ENCODE data around the gene BRSK1. TPM values are rescaled to one million over a fixed set of nuclear protein-coding genes. Genes with fewer than 3 reads are reported as not detected.
A peak's percentile ranks its signal among the peaks of the same experiment; 100 is the strongest.

BRSK1 gene
- total RNA-seq, 4 donors from 2014 or later, result 0.73 to 1.1 TPM; not detected in 2

DNA sequence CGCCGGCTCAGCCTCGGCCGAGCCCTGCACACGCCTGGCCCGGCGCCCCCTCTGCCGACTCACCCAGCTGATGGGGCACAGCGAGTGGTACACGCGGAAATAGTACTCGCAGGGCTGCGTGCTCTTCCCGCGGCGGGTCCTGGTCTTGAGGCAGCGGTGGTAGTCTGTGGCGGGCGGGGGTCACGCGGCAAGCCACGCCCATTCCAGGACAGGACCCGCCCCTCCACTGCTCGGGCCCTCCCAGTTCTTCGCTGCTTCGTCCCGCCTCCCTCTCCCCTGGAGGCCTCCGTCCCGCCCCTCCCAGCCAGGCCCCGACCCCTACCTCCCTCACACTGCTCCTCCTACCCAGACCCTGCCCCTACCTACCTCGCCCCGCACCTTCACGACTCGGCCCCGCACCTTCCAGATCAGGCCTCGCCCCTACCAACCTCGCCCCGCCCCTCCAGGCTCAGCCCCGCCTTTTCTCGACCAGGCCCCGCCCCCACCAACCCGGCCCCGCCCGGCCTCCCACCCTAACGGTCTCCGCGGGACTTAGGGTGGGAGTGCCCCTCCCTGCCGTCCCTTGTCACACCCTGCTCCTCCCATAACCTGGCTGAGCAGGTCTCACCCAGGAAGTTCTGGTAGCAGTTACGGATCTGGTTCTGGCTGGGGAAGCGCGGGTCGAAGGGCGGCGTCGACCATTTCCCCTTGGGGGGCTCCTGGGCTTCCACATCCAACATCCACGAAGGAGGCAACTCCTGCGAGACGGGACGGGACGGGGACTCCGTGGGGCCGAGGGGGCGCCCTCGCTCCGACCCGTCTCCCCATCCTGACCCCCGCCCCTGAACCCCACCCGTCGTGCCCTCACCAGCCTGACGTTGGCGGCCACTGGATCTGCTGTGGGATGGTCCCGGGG, 70.3 kb downstream of the BRSK1 start:
- WGBS, 2 donors, result 1 to 2% methylated on average over 18 to 28 of the region's 72 CpGs
- TF ChIP-seq POLR2A (IDR thresholded peaks at IDR 0.05), result no peak
- TF ChIP-seq, protein P1, sequence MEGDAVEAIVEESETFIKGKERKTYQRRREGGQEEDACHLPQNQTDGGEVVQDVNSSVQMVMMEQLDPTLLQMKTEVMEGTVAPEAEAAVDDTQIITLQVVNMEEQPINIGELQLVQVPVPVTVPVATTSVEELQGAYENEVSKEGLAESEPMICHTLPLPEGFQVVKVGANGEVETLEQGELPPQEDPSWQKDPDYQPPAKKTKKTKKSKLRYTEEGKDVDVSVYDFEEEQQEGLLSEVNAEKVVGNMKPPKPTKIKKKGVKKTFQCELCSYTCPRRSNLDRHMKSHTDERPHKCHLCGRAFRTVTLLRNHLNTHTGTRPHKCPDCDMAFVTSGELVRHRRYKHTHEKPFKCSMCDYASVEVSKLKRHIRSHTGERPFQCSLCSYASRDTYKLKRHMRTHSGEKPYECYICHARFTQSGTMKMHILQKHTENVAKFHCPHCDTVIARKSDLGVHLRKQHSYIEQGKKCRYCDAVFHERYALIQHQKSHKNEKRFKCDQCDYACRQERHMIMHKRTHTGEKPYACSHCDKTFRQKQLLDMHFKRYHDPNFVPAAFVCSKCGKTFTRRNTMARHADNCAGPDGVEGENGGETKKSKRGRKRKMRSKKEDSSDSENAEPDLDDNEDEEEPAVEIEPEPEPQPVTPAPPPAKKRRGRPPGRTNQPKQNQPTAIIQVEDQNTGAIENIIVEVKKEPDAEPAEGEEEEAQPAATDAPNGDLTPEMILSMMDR (IDR thresholded peaks at IDR 0.05), result no peak
- Histone ChIP-seq H3K27me3 (peaks cover 10 to 89% (median 20%) of the 10 kb centered on the region in 4 donors), H3K9me3 (no peaks in the 10 kb centered on the region), H3K4me3 (peak overlapping the region; percentile 18 to 67 (median 46)), H3K36me3 (no peaks in the 10 kb centered on the region), H3K27ac (peak overlapping the region in 1 of 4 donors; percentile 42), H3K4me1 (peaks cover 16 to 39% (median 22%) of the 10 kb centered on the region in 3 donors)
- no peak for DNase-seq
- intact Hi-C loops (cut with DNase I), result no loop called here

DNA sequence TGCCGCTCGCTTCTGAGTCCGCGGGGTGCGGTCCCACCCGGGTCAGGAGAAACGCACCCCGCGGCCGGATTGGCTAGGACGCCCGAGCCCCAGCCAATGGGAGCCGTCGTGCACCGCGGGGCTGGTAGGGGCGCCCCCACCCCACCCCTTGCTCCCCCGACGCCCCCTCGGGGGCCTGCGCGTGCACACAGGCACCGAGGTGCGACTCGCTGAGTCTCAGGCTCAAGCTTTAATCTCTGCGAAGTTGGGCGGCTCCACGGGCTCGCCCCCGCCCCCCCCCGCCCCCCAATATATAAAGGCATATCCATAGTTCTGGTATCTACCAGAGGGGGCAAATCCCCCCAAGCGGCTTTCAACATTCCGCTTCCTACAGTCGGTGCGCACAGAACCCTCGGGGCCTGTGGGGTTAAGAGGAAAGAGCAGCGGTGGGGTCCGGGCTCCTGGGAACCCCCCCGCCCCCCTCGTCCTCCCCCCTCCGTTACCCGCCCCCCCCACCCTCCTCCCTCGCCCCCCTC, 71.0 kb downstream of the BRSK1 start, which contains the start of gene COX6B2:
Gene COX6B2, minus strand, starts transcription at position 22 of the 515 bp plus-strand sequence. CDS start 198 bp downstream, outside the sequence.
- WGBS, 2 donors, result no CpG with 5 or more reads among the region's 43 CpGs
- TF ChIP-seq POLR2A (IDR thresholded peaks at IDR 0.05), result no peak
- TF ChIP-seq, protein P1 (IDR thresholded peaks at IDR 0.05), result no peak
- Histone ChIP-seq H3K9me3 (no peaks in the 10 kb centered on the region), H3K4me3 (peak within 1 kb of the TSS; percentile 18 to 67 (median 46)), H3K4me1 (peaks cover 16 to 39% (median 22%) of the 10 kb centered on the region in 3 donors), H3K36me3 (no peaks in the 10 kb centered on the region), H3K27me3 (peaks cover 10 to 89% (median 20%) of the 10 kb centered on the region in 4 donors), H3K27ac (peak within 1 kb of the TSS in 2 of 4 donors; percentile 44 to 46)
- intact Hi-C loops (cut with DNase I), result no loop called here
- DNase-seq, result no peak

DNA sequence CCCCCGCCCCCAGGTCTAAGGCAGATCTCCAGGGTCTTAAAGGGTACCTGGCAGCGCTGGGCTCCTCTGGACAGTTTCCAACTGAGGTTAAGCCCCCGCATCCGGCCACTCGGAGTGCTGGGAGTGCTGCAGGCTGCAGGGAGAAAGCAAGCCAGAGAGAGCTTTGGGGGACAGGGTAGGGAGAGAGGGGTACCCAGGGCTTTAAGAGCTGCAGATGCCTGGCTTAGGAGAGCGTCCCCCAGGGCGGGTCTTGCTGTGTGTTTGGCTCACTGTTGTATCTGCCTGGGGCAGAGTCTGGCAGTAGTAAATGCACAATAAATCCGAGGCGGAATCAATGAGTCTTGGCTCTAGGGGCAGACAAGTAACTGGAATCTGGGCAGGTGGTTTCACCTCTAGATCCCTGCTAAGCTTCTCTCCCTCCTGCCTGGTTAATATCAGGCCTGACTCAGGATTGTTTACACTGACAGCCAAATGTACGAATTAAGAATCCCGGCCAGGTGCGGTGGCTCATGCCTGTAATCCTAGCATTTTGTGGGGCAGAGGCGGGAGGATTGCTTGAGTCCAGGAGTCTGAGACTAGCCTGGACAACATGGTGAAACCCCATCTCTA, 71.5 kb downstream of the BRSK1 start:
- intact Hi-C loops (cut with DNase I), result no loop called here
- peaks cover 16 to 39% (median 22%) of the 10 kb centered on the region in 3 donors for H3K4me1 ChIP-seq
- no peaks in the 10 kb centered on the region for H3K36me3 ChIP-seq
- peak overlapping the region in 2 of 4 donors; percentile 44 to 46 for H3K27ac ChIP-seq
- H3K4me3 ChIP-seq, result no peak overlapping the region
- H3K27me3 ChIP-seq, result peaks cover 10 to 85% (median 20%) of the 10 kb centered on the region in 4 donors
- no peaks in the 10 kb centered on the region for H3K9me3 ChIP-seq
- WGBS, 2 donors, result 13 to 30% methylated on average over 7 to 8 of the region's 13 CpGs
- DNase-seq, result no peak
- TF ChIP-seq, protein P1 (IDR thresholded peaks at IDR 0.05), result no peak
- no peak for TF ChIP-seq POLR2A (IDR thresholded peaks at IDR 0.05)

DNA sequence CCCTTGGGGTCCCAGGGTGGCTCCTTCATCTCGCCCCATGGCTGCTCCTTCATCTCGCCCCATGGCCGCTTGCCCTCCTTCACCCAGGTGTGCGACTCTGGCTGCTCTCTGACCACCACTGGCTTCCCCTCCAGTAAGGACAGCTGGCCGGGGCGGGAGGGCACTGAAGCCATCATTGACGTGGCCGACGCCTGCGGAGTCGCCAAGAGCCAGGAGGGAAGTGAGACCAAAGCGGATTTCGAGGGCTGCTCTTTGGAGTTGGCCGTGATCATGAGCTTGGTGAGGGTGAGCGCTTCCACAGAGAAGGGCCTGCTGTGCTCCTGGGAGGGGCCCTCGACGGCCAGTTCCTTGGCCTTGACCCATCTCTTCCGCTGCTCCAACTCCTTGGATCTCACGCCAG, 74.7 kb downstream of the BRSK1 start:
- H3K27ac ChIP-seq, result no peak overlapping the region
- peaks cover 0 to 84% (median 2%) of the 10 kb centered on the region in 4 donors for H3K27me3 ChIP-seq
- no peaks in the 10 kb centered on the region for H3K9me3 ChIP-seq
- no peaks in the 10 kb centered on the region for H3K36me3 ChIP-seq
- TF ChIP-seq, protein P1 (IDR thresholded peaks at IDR 0.05), result no peak
- TF ChIP-seq POLR2A (IDR thresholded peaks at IDR 0.05), result no peak
- DNase-seq, result no peak
- intact Hi-C loops (cut with DNase I), result no loop called here
- WGBS, 2 donors, result 75 to 86% methylated on average over 4 to 7 of the region's 19 CpGs
- H3K4me3 ChIP-seq, result no peak overlapping the region
- H3K4me1 ChIP-seq, result peaks cover 15 to 24% (median 16%) of the 10 kb centered on the region in 3 donors
